Measurements from ENCODE around the gene SPON1. TPM values are rescaled to one million over a fixed set of nuclear protein-coding genes. Genes with fewer than 3 reads are reported as not detected.

The SPON1 gene
- total and polyA plus RNA-seq, 4 donors = 0.72 to 4.9 (median 1.2) TPM

- TF ChIP-seq SP1 (IDR thresholded peaks at IDR 0.05) = no peak
- TF ChIP-seq, protein P1, sequence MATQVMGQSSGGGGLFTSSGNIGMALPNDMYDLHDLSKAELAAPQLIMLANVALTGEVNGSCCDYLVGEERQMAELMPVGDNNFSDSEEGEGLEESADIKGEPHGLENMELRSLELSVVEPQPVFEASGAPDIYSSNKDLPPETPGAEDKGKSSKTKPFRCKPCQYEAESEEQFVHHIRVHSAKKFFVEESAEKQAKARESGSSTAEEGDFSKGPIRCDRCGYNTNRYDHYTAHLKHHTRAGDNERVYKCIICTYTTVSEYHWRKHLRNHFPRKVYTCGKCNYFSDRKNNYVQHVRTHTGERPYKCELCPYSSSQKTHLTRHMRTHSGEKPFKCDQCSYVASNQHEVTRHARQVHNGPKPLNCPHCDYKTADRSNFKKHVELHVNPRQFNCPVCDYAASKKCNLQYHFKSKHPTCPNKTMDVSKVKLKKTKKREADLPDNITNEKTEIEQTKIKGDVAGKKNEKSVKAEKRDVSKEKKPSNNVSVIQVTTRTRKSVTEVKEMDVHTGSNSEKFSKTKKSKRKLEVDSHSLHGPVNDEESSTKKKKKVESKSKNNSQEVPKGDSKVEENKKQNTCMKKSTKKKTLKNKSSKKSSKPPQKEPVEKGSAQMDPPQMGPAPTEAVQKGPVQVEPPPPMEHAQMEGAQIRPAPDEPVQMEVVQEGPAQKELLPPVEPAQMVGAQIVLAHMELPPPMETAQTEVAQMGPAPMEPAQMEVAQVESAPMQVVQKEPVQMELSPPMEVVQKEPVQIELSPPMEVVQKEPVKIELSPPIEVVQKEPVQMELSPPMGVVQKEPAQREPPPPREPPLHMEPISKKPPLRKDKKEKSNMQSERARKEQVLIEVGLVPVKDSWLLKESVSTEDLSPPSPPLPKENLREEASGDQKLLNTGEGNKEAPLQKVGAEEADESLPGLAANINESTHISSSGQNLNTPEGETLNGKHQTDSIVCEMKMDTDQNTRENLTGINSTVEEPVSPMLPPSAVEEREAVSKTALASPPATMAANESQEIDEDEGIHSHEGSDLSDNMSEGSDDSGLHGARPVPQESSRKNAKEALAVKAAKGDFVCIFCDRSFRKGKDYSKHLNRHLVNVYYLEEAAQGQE (IDR thresholded peaks at IDR 0.05) = no peak
- TF ChIP-seq FOXA2 (IDR thresholded peaks at IDR 0.05) = no peak
- TF ChIP-seq GABPA (IDR thresholded peaks at IDR 0.05 in 1 of 2, conservative IDR thresholded peaks at IDR 0.05 in 1 of 2) = no peak
- TF ChIP-seq RXRA (IDR thresholded peaks at IDR 0.05) = no peak
- no peak for TF ChIP-seq HNF4A (conservative IDR thresholded peaks at IDR 0.05)
- TF ChIP-seq TAF1 (conservative IDR thresholded peaks at IDR 0.05) = no peak
- H3K9ac ChIP-seq (ENCODE audit: low read depth in 1 of 2, low read length in 2 of 2) = no peak overlapping the region
- no peaks in the 10 kb centered on the region for H3K9me3 ChIP-seq (ENCODE audit: control insufficient read depth in 4 of 4, low read length in 3 of 4)
- 89% methylated on average over 3 of the region's 3 CpGs for WGBS
- H3K27ac ChIP-seq (ENCODE audit: low read depth in 1 of 2, low read length in 2 of 2) = no peak overlapping the region
- DNase-seq (ENCODE audit: low spot score) = no peak
- H3K36me3 ChIP-seq (ENCODE audit: control insufficient read depth in 4 of 4, insufficient read depth in 3 of 4, low read depth in 1 of 4, low read length in 3 of 4) = no peaks in the 10 kb centered on the region
- H3K4me3 ChIP-seq (ENCODE audit: low read depth in 1 of 3, low read length in 3 of 3) = no peak overlapping the region
- no peaks in the 10 kb centered on the region for H3K4me1 ChIP-seq (ENCODE audit: control insufficient read depth in 4 of 4, insufficient read depth in 4 of 4, low read length in 3 of 4)
- H3K27me3 ChIP-seq (ENCODE audit: control insufficient read depth in 4 of 4, insufficient read depth in 4 of 4, low read length in 3 of 4) = peaks cover 0 to 12% (median 0%) of the 10 kb centered on the region in 4 donors
Observed at GRCh38 chr11:13944911-13945425, 17.6 kb upstream of the SPON1 start.

- no peak overlapping the region for H3K4me3 ChIP-seq (ENCODE audit: low read depth in 1 of 3, low read length in 3 of 3)
- DNase-seq (ENCODE audit: low spot score) = no peak
- no peak overlapping the region for H3K9ac ChIP-seq (ENCODE audit: low read depth in 1 of 2, low read length in 2 of 2)
- TF ChIP-seq, protein P2, sequence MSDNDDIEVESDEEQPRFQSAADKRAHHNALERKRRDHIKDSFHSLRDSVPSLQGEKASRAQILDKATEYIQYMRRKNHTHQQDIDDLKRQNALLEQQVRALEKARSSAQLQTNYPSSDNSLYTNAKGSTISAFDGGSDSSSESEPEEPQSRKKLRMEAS (IDR thresholded peaks at IDR 0.05) = no peak
- TF ChIP-seq RAD21 (IDR thresholded peaks at IDR 0.05) = no peak
- TF ChIP-seq FOXA2 (IDR thresholded peaks at IDR 0.05) = no peak
- TF ChIP-seq GABPA (IDR thresholded peaks at IDR 0.05 in 1 of 2, conservative IDR thresholded peaks at IDR 0.05 in 1 of 2) = no peak
- no peak for TF ChIP-seq HNF4G (IDR thresholded peaks at IDR 0.05)
- no peak for TF ChIP-seq HNF4A (conservative IDR thresholded peaks at IDR 0.05)
- no peak for TF ChIP-seq SP1 (IDR thresholded peaks at IDR 0.05)
- no peak for TF ChIP-seq NR2F2 (IDR thresholded peaks at IDR 0.05)
- no peak for TF ChIP-seq CTCF (IDR thresholded peaks at IDR 0.05; ENCODE audit: low read depth, low read length, missing input control)
- TF ChIP-seq FOXA1 (IDR thresholded peaks at IDR 0.05) = no peak
- TF ChIP-seq, protein P1 (IDR thresholded peaks at IDR 0.05) = no peak
- TF ChIP-seq RXRA (IDR thresholded peaks at IDR 0.05) = no peak
- TF ChIP-seq JUND (IDR thresholded peaks at IDR 0.05) = no peak
- TF ChIP-seq, protein P3, sequence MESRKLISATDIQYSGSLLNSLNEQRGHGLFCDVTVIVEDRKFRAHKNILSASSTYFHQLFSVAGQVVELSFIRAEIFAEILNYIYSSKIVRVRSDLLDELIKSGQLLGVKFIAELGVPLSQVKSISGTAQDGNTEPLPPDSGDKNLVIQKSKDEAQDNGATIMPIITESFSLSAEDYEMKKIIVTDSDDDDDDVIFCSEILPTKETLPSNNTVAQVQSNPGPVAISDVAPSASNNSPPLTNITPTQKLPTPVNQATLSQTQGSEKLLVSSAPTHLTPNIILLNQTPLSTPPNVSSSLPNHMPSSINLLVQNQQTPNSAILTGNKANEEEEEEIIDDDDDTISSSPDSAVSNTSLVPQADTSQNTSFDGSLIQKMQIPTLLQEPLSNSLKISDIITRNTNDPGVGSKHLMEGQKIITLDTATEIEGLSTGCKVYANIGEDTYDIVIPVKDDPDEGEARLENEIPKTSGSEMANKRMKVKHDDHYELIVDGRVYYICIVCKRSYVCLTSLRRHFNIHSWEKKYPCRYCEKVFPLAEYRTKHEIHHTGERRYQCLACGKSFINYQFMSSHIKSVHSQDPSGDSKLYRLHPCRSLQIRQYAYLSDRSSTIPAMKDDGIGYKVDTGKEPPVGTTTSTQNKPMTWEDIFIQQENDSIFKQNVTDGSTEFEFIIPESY (IDR thresholded peaks at IDR 0.05) = no peak
- TF ChIP-seq EGR1 (IDR thresholded peaks at IDR 0.05; ENCODE audit: low read depth in 2 of 2) = no peak
- TF ChIP-seq, protein P4, sequence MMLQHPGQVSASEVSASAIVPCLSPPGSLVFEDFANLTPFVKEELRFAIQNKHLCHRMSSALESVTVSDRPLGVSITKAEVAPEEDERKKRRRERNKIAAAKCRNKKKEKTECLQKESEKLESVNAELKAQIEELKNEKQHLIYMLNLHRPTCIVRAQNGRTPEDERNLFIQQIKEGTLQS (IDR thresholded peaks at IDR 0.05) = no peak
- TF ChIP-seq TAF1 (conservative IDR thresholded peaks at IDR 0.05) = no peak
- TF ChIP-seq YY1 (IDR thresholded peaks at IDR 0.05) = no peak
- H3K4me1 ChIP-seq (ENCODE audit: control insufficient read depth in 4 of 4, insufficient read depth in 4 of 4, low read length in 3 of 4) = no peaks in the 10 kb centered on the region
- no peak overlapping the region for H3K27ac ChIP-seq (ENCODE audit: low read depth in 1 of 2, low read length in 2 of 2)
- H3K9me3 ChIP-seq (ENCODE audit: control insufficient read depth in 4 of 4, low read length in 3 of 4) = no peaks in the 10 kb centered on the region
- no peaks in the 10 kb centered on the region for H3K36me3 ChIP-seq (ENCODE audit: control insufficient read depth in 4 of 4, insufficient read depth in 3 of 4, low read depth in 1 of 4, low read length in 3 of 4)
- H3K27me3 ChIP-seq (ENCODE audit: control insufficient read depth in 4 of 4, insufficient read depth in 4 of 4, low read length in 3 of 4) = peaks cover 0 to 12% (median 0%) of the 10 kb centered on the region in 4 donors
Observed at GRCh38 chr11:13947379-13947778, 15.1 kb upstream of the SPON1 start.
